ENCODE measurements around the gene CDK9.

GRCh38 chr9:127785933-127786772 is at the start of gene CDK9:
- TF ChIP-seq GATA2 (IDR thresholded peaks at IDR 0.05; ENCODE audit: low read depth, low read length), result no peak
- TF ChIP-seq GATA3 (IDR thresholded peaks at IDR 0.05; ENCODE audit: low read depth, low read length), result no peak
